ENCODE data around the gene DHDH. TPM values are rescaled to one million over a fixed set of nuclear protein-coding genes. Genes with fewer than 3 reads are reported as not detected.
"Not testable (repeated sequence)": the region's sequence is repeated elsewhere in the genome, so short reads cannot be mapped to it uniquely, and the experiment has no call there.

Gene DHDH
- polyA plus RNA-seq, 3 donors: 0.30 TPM; not detected in 2

DNA sequence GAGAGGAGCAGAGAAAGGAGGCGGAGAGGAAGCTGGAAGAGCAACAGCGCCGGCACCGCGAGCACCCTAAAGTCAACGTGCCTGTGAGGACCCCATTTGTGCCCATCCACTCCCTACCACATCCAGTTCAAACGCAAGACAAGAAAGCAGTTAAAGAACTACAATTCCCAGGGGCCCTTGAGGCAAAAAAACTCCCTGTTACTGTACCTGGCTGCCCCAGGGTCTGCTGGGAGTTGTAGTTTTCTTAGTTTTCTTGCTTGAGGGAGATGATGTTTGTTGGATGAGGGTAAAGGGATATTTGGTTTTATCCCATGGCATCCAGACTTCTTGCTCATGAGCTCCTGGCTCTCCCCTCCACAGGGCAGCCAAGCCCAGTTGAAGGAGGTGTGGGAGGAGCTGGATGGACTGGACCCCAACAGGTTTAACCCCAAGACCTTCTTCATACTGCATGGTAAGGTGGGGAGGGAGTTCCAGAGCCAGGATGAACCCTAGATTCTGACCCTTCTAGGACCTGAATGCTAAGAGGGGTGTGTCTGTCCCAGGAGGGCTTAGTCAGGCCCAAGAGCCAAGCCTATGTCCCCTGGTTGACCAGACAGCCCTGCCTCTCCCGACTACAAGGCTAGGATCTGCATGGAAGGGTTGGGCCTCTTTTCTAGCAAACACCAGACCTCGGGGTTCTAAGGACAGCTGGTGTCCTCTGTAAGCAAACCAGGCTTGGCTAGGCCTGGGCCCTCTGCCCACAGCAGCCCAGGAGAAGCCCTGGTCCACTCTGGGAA lies 20.2 kb upstream of the DHDH start:
- H3K27ac ChIP-seq (ENCODE audit: low read depth, low read length): no peak overlapping the region
- 87 to 91% (median 89%) methylated on average over 9 of the region's 9 CpGs for WGBS, 3 donors

- WGBS, 3 donors: 97 to 99% (median 98%) methylated on average over 8 of the region's 8 CpGs
- no peak overlapping the region for H3K27ac ChIP-seq (ENCODE audit: low read depth, low read length)
Observed at GRCh38 chr19:48914181-48914580, 19.3 kb upstream of the DHDH start.

- no peak overlapping the region for H3K27ac ChIP-seq (ENCODE audit: low read depth, low read length)
- whole genome bisulfite sequencing, 3 donors: 86 to 88% (median 87%) methylated on average over 8 of the region's 8 CpGs
Observed at GRCh38 chr19:48915757-48916156, 17.7 kb upstream of the DHDH start.

GRCh38 chr19:48918071-48918470 lies 15.4 kb upstream of the DHDH start:
- WGBS, 3 donors: 73 to 87% (median 85%) methylated on average over 6 of the region's 6 CpGs

GRCh38 chr19:48918801-48919247 lies 14.7 kb upstream of the DHDH start:
- no peak overlapping the region for H3K27ac ChIP-seq (ENCODE audit: low read depth, low read length)
- WGBS, 3 donors: 84 to 90% (median 88%) methylated on average over 18 of the region's 18 CpGs

More at GRCh38 chr19:48918071-48918470, 15.4 kb upstream of the DHDH start:
- H3K27ac ChIP-seq (ENCODE audit: low read depth, low read length): no peak overlapping the region

DNA sequence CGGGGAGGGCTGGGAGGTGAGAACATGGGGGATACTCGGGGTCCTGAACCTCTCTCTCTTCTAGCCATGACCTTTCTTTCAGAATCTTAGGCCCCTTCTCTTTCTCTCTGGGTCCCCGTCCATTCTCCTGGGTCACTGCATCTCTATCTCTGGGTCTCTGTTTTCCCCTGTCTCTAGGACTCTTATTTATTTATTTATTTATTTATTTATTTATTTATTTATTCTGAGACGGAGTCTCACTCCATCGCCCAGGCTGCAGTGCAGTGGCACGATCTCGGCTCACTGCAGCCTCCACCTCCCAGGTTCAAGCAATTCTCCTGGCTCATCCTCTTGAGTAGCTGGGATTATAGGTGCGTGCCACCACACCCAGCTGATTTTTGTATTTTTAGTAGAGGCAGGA lies 14.2 kb upstream of the DHDH start:
- not testable (repeated sequence) for H3K27ac ChIP-seq (ENCODE audit: low read depth, low read length)
- WGBS, 3 donors: 92 to 98% (median 94%) methylated on average over 8 of the region's 8 CpGs

DNA sequence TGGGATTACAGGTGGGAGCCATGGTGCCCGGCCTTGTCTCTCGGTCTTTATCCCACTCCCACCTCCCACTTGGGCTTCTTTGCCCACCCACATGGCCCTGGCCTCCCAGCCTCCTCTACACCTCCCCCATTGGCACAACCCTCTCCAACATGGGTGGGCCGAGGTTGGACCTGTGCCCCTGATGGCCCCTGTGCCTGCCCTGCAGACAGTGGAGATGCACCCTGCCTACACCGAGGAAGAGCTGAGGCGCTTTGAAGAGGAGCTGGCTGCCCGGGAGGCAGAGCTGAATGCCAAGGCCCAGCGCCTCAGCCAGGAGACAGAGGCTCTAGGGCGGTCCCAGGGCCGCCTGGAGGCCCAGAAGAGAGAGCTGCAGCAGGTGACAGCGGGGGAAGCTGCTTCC lies 12.6 kb upstream of the DHDH start:
- 86 to 90% (median 87%) methylated on average over 10 of the region's 10 CpGs for WGBS, 3 donors
- H3K27ac ChIP-seq (ENCODE audit: low read depth, low read length): no peak overlapping the region

GRCh38 chr19:48921721-48922500 lies 11.6 kb upstream of the DHDH start:
- 90 to 97% (median 94%) methylated on average over 11 to 12 of the region's 12 CpGs for WGBS, 3 donors
- no peak overlapping the region for H3K27ac ChIP-seq (ENCODE audit: low read depth, low read length)

DNA sequence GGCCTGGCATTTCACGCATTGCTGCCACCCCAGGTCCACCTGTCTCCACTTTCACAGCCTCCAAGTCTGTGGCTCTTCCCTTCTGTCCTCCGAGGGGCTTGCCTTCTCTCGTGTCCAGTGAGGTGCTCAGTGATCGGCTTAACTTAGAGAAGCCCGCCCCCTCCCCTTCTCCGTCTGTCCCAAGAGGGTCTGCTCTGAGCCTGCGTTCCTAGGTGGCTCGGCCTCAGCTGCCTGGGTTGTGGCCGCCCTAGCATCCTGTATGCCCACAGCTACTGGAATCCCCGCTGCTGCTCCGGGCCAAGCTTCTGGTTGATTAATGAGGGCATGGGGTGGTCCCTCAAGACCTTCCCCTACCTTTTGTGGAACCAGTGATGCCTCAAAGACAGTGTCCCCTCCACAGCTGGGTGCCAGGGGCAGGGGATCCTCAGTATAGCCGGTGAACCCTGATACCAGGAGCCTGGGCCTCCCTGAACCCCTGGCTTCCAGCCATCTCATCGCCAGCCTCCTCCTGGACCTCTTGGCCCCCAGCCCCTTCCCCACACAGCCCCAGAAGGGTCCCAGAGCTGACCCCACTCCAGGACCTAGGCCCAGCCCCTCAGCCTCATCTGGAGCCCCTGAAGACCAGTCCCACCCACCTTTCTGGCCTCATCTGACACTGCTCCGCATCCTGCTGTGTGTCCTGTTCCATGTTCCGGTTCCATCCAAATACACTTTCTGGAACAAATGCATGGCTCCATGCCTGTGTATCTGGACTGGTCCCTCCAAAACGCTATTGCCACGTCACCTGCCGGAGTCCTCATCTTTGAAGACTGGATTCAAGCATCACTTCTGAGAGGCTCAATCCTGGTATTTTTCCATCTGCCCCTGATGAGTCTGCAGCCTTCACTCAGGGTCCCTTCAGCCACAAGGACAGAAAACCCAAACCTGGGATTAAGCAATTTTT lies 10.7 kb upstream of the DHDH start:
- no peak overlapping the region for H3K27ac ChIP-seq (ENCODE audit: low read depth, low read length)
- 87 to 91% (median 90%) methylated on average over 18 of the region's 18 CpGs for WGBS, 3 donors

- WGBS, 3 donors: 78 to 85% (median 84%) methylated on average over 11 of the region's 11 CpGs
- no peak overlapping the region for H3K27ac ChIP-seq (ENCODE audit: low read depth, low read length)
Observed at GRCh38 chr19:48925240-48925843, 8.2 kb upstream of the DHDH start.

GRCh38 chr19:48925890-48926289 lies 7.6 kb upstream of the DHDH start:
- H3K27ac ChIP-seq (ENCODE audit: low read depth, low read length): not testable (repeated sequence)

DNA sequence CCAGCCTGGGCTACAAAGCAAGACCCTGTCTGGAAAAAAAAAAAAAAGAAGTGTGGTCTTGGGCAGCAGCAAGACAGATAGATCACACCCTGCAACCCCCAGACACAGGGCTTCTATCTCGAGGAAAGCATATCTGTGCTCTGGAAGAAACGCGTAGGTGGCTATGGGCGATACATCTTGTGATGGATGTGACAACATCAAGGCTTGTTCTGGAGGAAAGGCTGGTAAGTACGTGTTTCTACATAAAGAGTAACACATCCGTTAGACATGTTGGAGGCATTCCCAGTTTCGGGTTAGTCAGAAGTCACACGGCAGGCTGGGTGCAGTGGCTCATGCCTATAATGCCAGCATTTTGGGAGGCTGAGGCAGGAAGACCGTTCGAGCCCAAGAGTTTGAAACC lies 6.6 kb upstream of the DHDH start:
- no peak overlapping the region for H3K27ac ChIP-seq (ENCODE audit: low read depth, low read length)
- WGBS, 3 donors: 19 to 29% (median 24%) methylated on average over 10 of the region's 10 CpGs

More at GRCh38 chr19:48925890-48926289, 7.6 kb upstream of the DHDH start:
- 80 to 91% (median 85%) methylated on average over 8 of the region's 8 CpGs for WGBS, 3 donors

- not testable (repeated sequence) for H3K27ac ChIP-seq (ENCODE audit: low read depth, low read length)
- WGBS, 3 donors: 85 to 88% (median 85%) methylated on average over 17 of the region's 17 CpGs
Observed at GRCh38 chr19:48927692-48928091, 5.8 kb upstream of the DHDH start.

DNA sequence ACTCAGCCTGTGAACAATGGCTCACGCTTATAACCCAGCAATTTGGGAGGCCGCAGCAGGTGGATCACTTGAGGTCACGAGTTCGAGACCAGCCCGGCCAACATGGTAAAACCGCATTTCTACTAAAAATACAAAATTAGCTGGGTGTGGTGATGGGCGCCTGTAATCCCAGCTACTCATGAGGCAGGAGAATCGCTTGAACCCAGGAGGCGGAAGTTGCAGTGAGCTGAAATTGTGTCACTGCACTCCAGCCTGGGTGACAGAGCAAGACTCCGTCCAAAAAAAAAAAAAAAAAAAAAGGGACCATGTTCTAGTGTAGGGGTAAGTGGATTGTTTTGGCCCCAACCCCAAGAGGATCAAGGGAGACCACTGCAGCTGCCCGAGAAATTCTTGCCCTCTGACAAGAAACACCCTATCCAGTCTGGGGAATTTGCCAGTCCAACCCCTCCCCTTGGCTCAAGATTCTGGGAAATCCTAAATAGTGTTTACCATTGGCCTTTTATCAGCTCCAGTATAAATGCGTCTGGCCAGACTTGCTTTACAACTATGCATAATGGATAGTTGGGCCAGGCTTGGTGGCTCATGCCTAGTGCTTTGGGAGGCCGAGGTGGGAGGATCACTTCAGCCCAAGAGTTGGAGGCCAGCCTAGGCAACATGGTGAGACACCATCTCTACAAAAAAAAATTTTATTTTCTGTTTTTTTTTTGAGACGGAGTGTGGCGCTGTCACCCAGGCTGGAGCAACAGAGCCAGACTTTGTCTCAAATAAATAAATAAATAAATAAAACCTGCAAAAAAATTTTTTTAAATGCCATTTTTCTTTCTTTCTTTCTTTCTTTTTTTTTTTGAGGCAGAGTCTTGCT lies 5.1 kb upstream of the DHDH start:
- 74 to 82% (median 81%) methylated on average over 15 of the region's 15 CpGs for WGBS, 3 donors
- H3K27ac ChIP-seq (ENCODE audit: low read depth, low read length): no peak overlapping the region

- no peak overlapping the region for H3K27ac ChIP-seq (ENCODE audit: low read depth, low read length)
- 67 to 88% (median 79%) methylated on average over 19 of the region's 19 CpGs for WGBS, 3 donors
Observed at GRCh38 chr19:48934837-48935236, 1.3 kb downstream of the DHDH start.

DNA sequence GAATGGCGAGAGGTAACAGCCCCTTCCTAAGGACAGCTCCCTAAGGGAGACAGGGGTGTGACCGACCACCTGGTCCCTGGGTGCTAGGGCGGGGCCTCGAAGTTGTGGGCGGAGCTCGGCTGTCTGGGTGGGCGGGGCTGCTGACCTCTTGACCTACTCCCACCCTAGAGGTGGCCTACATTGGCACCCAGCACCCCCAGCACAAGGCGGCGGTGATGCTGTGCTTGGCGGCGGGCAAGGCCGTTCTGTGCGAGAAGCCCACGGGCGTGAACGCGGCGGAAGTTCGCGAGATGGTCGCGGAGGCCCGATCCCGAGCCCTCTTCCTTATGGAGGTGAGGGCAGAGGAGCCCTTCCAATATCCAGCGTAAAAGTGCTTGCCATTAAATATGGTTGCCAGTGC lies 2.4 kb downstream of the DHDH start:
- 93 to 97% (median 96%) methylated on average over 25 of the region's 25 CpGs for WGBS, 3 donors
- no peak overlapping the region for H3K27ac ChIP-seq (ENCODE audit: low read depth, low read length)

DNA sequence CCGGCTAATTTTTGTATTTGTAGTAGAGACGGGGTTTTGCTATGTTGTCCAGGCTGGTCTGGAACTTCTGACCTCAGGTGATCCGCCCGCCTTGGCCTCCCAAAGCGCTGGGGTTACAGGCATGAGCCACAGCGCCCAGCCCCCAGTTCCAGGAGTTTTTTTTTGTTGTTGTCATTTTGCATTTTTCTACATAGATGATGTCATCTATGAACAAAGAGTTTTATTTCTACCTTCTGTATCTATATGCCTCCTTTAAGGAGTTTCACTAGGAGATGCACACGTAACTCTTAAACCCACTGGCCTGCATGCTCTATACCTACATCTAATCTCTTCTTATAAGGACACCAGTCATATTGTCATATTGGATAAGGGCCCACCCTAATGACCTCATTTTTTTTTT lies 4.8 kb downstream of the DHDH start:
- H3K27ac ChIP-seq (ENCODE audit: low read depth, low read length): no peak overlapping the region
- 78 to 93% (median 82%) methylated on average over 7 of the region's 7 CpGs for WGBS, 3 donors
